Left hindlimb (tissue), 1 donor: ENCODE data around the gene CCDC78.
"Not testable (repeated sequence)": the region's sequence is repeated elsewhere in the genome, so short reads cannot be mapped to it uniquely, and the experiment has no call there.

Experiments used
- DNase-seq: peaks from one replicate; pipeline ENCODE4 v3.0.0-alpha.2; 2018

CCDC78 gene

GRCh38 chr16:722835-723633 lies 3.2 kb downstream of the CCDC78 start:
- peak; percentile 35 for DNase-seq

- peak; percentile 43 for DNase-seq
These were observed 4.3 kb downstream of the CCDC78 start for GRCh38 chr16:721765-722540.

- DNase-seq, result peak; percentile 80
These were observed 5.1 kb downstream of the CCDC78 start, which contains the start of gene ANTKMT for GRCh38 chr16:720990-721764. TSS of gene ANTKMT (plus strand) at chr16:721146. CDS start at chr16:721275, 129 bp downstream.

- peak; percentile 86 for DNase-seq
These were observed 5.7 kb downstream of the CCDC78 start for GRCh38 chr16:720447-720989.

GRCh38 chr16:719815-720446 lies 6.3 kb downstream of the CCDC78 start:
- no peak for DNase-seq

- no peak for DNase-seq
These were observed 7.3 kb downstream of the CCDC78 start for GRCh38 chr16:718922-719321.

- DNase-seq, result no peak
These were observed 7.9 kb downstream of the CCDC78 start for GRCh38 chr16:718389-718788.

GRCh38 chr16:717450-718245 lies 8.6 kb downstream of the CCDC78 start:
- DNase-seq, result no peak

- no peak for DNase-seq
These were observed 9.4 kb downstream of the CCDC78 start for GRCh38 chr16:716768-717325.

GRCh38 chr16:716200-716568 lies 10.1 kb downstream of the CCDC78 start:
- no peak for DNase-seq

- DNase-seq, result no peak
These were observed 10.6 kb downstream of the CCDC78 start for GRCh38 chr16:715477-716199.

GRCh38 chr16:714558-715476 lies 11.4 kb downstream of the CCDC78 start, which contains the start of gene METRN:
TSS of gene METRN (plus strand) at chr16:715118. CDS start at chr16:715290, 172 bp downstream.
- peak; percentile 92 for DNase-seq

- no peak for DNase-seq
These were observed 12.2 kb downstream of the CCDC78 start for GRCh38 chr16:714079-714478.

- not testable (repeated sequence) for DNase-seq
These were observed 13.4 kb downstream of the CCDC78 start for GRCh38 chr16:712740-713250.

- peak; percentile 82 for DNase-seq
These were observed 14.5 kb downstream of the CCDC78 start for GRCh38 chr16:711548-712320.

- DNase-seq, result no peak
These were observed 15.2 kb downstream of the CCDC78 start for GRCh38 chr16:711084-711483.

GRCh38 chr16:710500-711075 lies 15.7 kb downstream of the CCDC78 start:
- DNase-seq, result no peak
